Measurements from ENCODE around the gene WTIP. TPM values are rescaled to one million over a fixed set of nuclear protein-coding genes. Genes with fewer than 3 reads are reported as not detected.

WTIP gene
- total and polyA plus RNA-seq, 2 donors from 2014 or later, result 15.5 to 22.3 TPM

GRCh38 chr19:34534206-34534605 lies 52.6 kb downstream of the WTIP start:
- Histone ChIP-seq H3K36me3 (ENCODE audit: control insufficient read depth in 2 of 3, insufficient read depth in 3 of 3, low read length in 3 of 3) (no peaks in the 10 kb centered on the region), H3K9ac (ENCODE audit: low read length in 3 of 3) (no peak overlapping the region), H3K27ac (ENCODE audit: low read depth in 2 of 2, low read length in 2 of 2) (no peak overlapping the region), H3K4me3 (ENCODE audit: low read length in 3 of 3) (no peak overlapping the region), H3K27me3 (ENCODE audit: control insufficient read depth, insufficient read depth, low read length) (no peaks in the 10 kb centered on the region), H3K9me3 (ENCODE audit: control insufficient read depth in 2 of 3, insufficient read depth in 1 of 3, low read length in 3 of 3) (no peaks in the 10 kb centered on the region), H3K4me1 (ENCODE audit: control insufficient read depth in 2 of 3, insufficient read depth in 2 of 3, low read depth in 1 of 3, low read length in 3 of 3) (no peaks in the 10 kb centered on the region)
- no peak for TF ChIP-seq CTCF (IDR thresholded peaks at IDR 0.05; ENCODE audit: borderline replicate concordance, extremely low read depth, insufficient read depth)
- DNase-seq, result no peak
- no peak for FAIRE-seq
- intact Hi-C loops (cut with DNase I), result no loop called here

DNA sequence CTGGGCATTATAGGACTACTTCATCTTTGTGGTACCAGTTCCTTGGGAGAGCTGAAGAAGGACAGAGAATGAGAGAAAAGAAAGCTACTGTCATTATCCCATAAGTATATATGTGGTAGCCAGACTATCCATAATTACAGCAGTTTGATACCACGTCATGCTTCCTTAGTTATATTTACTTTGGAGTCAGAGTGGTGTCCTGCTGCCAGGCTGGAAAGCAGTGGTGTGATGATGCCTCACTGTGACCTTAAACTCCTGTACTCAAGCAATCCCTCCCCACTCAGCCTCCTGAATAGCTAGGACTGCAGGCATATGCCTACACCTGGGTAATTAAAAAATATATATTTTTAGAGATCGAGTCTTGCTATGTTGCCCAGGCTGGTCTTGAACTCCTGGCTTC lies 57.8 kb downstream of the WTIP start:
- Histone ChIP-seq H3K36me3 (ENCODE audit: control insufficient read depth in 2 of 3, insufficient read depth in 3 of 3, low read length in 3 of 3) (no peaks in the 10 kb centered on the region), H3K4me1 (ENCODE audit: control insufficient read depth in 2 of 3, insufficient read depth in 2 of 3, low read depth in 1 of 3, low read length in 3 of 3) (no peaks in the 10 kb centered on the region), H3K27me3 (ENCODE audit: control insufficient read depth, insufficient read depth, low read length) (no peaks in the 10 kb centered on the region), H3K9ac (ENCODE audit: low read length in 3 of 3) (no peak overlapping the region), H3K4me3 (ENCODE audit: low read length in 3 of 3) (no peak overlapping the region), H3K9me3 (ENCODE audit: control insufficient read depth in 2 of 3, insufficient read depth in 1 of 3, low read length in 3 of 3) (peaks cover 0 to 3% (median 0%) of the 10 kb centered on the region in 3 donors), H3K27ac (ENCODE audit: low read depth in 2 of 2, low read length in 2 of 2) (no peak overlapping the region)
- no peak for FAIRE-seq
- no peak for TF ChIP-seq CTCF (IDR thresholded peaks at IDR 0.05; ENCODE audit: borderline replicate concordance, extremely low read depth, insufficient read depth)
- no peak for DNase-seq
- intact Hi-C loops (cut with DNase I), result no loop called here

DNA sequence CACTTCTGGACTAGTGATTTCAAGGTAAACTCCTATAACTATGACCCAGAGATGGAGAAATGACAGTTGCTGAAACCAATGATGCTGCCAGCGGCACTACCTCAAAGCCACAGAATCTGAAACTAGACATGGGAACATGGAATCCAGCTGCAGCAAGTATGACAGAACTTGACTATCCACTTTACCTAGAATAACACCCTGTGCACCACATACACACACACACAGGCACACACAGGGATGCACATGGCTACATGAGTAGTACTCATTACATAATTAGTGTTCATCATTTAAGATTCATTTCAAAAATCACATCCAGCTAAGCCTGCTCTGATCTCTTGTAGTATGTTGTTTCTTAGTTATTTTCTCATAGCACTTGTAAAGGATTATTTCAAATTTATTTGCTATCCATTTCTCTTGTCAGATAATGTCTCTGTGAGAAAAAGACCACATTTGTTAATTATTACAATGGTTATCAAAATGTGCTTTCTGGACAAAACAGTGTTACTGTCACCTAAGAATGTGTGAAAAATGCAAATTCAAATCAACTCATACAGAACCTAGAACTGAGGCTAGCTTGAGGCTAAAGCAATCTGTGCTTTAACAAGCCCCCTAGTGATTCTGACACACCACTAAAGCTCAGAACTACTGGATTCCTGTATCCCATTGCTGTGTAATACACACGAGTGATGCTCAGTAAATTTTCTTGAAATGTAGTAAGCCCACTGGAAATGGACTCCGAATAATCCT lies 59.4 kb downstream of the WTIP start:
- FAIRE-seq, result no peak
- Histone ChIP-seq H3K9ac (ENCODE audit: low read length in 3 of 3) (no peak overlapping the region), H3K4me3 (ENCODE audit: low read length in 3 of 3) (no peak overlapping the region), H3K4me1 (ENCODE audit: control insufficient read depth in 2 of 3, insufficient read depth in 2 of 3, low read depth in 1 of 3, low read length in 3 of 3) (no peaks in the 10 kb centered on the region), H3K27me3 (ENCODE audit: control insufficient read depth, insufficient read depth, low read length) (no peaks in the 10 kb centered on the region), H3K36me3 (ENCODE audit: control insufficient read depth in 2 of 3, insufficient read depth in 3 of 3, low read length in 3 of 3) (no peaks in the 10 kb centered on the region), H3K9me3 (ENCODE audit: control insufficient read depth in 2 of 3, insufficient read depth in 1 of 3, low read length in 3 of 3) (peaks cover 0 to 3% (median 0%) of the 10 kb centered on the region in 3 donors), H3K27ac (ENCODE audit: low read depth in 2 of 2, low read length in 2 of 2) (no peak overlapping the region)
- DNase-seq, result no peak
- no peak for TF ChIP-seq CTCF (IDR thresholded peaks at IDR 0.05; ENCODE audit: borderline replicate concordance, extremely low read depth, insufficient read depth)
- intact Hi-C loops (cut with DNase I), result no loop called here

Measured in kidney (tissue), 14 donors.